HG03108 (cell line): ENCODE data around the gene ULK2.

Experiments used
- ATAC-seq: cut with Tn5 transposase; IDR thresholded peaks from one replicate; pipeline ENCODE4 v1.9.1; 2021; ENCODE audit warnings: moderate library complexity; ENCODE audit not compliant: unreplicated experiment

ULK2 gene

DNA sequence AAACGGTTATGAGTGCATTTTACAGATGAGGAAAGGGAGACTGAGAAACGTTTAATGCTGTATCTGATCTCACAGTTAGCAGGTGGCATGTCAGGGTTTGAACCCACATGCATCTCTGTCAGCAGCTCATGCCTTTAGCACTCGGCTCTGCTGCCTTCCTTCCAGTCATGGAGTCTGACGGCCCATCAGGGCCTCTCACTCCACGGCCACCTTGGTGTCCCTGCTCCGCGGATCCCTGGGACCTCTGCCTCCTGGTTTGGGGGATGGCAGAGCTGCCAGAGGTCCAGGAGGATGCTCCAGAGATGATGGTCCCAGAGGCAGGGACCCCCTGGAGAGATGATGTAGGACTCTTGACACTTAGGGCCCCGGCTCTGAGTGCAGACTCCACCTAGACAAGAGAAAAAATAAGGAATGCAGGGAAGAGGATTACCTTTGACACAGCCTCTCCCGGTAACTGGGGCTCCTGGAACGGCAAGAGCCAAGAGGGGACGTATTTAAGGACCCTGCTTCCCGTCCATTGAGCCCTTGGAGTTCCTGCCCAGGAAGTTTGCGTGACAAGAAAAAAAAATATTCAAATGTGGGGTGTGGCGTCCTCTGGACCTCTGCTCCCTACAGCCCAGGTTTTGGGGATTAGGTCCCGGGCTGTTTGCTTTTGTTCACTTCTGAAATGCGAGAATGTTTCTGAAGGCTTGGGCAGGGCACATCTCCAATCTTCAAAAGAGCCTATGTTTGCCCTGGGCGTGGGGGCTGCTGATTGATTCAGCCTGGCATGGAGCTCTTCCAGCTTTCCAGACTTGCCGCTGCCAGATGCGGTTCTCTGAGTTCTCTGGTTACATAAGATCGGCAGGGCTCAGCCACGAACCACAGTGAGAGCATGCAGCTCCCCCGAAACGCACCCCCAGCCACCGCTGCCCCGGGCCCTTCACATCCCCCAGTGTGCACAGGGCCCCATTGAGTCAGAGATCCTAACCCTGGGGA, 119.6 kb downstream of the ULK2 start, which contains the start of gene ALDH3A1:
ALDH3A1 (minus strand) TSS at position 470 of the 978 bp plus-strand sequence. CDS start 3,169 bp downstream, outside the sequence.
- ATAC-seq: no peak

DNA sequence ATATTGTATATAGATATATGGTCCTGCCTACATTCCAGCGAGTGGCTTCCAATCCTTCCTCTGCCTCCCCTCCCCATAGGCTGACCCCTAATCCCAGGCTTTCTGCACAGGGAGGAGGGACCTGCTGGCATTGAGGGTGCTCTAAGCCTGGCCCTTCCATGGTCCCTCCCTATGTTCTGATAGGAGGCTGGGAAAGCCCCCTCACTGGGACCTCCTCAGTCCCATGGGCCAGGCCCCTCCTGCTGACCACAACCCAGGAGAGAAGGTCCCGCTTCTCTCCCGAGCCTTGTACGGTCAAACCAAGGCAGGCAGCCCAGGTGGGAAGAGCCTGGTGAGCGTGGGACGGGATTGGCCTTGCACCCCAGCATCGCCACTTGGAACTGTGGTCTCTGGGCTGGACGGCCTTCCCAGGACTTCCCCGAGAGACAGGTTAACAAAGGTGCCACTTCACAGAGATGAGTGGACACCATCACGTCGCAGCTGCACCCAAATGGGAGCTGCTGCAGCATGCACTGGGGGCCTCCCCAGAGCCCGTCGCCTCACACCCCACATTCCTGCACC, 120.5 kb downstream of the ULK2 start:
- ATAC-seq: no peak

DNA sequence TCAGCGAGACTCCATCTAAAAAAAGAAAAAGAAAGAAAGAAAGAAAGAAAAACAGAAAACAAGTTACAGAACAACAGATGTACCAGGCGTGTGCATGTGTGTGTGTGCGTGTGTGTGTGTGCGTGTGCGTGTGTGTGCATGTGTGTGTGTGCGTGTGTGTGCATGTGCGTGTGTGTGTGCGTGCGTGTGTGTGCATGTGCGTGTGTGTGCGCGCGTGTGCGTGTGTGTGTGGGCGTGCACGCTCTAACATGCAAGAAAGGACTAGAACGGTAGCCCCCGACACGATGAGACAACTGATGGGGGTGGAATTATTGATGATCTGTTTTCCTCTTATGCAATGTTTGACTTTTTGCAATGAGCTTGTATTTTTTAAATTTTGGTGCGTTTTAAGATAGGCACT, 121.2 kb downstream of the ULK2 start:
- ATAC-seq: no peak

DNA sequence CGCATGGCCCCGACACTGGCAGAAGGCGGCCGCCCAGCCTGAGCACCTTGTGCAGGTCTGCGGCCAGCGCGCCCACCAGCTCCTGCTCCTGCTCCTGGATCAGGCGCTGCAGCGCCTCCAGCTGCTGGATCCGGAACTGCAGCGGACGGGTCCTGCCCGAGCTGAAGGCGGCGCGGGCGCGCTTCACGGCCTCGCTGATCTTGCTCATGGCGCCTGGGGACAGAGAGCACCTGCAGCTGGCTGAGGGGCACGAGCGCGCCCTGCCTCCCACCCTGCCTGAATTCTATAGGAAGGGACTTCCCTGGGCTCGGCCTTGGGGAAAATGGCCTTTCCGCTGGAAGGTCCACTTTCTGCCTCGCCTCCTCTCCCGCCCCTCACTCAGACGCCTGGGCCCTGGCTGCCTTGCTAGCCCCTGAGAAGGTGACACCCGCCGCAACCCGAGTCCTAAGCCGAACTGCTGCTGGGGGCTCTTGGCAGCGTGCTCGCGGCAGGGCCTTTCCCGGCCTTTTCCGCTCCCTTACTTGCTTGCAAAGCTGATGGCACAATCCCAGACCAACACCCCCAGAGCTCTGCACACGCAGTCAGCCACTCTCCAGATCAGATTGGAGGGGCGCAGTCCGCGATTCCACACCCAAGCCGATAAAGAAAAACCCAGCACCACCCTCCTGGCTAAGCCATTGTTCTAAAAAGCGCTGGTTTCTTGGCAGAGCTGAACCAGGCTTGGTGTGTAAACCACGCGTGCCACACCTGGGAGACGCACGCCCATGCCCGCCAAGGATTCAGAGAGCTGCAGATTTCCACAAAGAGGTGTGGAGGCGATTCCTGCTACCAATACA, 122.6 kb downstream of the ULK2 start:
- ATAC-seq: no peak

DNA sequence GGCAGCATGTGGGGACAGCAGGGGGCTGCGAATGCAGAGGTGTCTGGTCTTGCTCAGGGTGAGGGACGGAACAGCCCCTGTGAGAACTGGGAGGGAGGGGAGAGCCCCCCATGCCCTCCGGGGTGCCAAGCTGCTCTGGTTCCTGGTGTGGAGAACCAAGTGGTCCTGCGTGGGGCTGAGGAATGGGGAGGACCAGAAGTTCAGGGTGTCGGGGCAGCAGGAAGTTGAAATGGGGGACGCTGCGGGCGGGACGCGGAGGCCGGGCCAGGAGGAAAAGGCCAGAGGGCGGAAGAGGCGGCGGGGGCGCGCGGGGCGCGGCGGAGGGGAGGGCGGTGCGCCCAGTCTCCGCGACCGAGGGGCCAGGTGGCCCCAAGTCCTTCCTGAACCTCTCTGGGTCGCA, 123.2 kb downstream of the ULK2 start:
- ATAC-seq: no peak

DNA sequence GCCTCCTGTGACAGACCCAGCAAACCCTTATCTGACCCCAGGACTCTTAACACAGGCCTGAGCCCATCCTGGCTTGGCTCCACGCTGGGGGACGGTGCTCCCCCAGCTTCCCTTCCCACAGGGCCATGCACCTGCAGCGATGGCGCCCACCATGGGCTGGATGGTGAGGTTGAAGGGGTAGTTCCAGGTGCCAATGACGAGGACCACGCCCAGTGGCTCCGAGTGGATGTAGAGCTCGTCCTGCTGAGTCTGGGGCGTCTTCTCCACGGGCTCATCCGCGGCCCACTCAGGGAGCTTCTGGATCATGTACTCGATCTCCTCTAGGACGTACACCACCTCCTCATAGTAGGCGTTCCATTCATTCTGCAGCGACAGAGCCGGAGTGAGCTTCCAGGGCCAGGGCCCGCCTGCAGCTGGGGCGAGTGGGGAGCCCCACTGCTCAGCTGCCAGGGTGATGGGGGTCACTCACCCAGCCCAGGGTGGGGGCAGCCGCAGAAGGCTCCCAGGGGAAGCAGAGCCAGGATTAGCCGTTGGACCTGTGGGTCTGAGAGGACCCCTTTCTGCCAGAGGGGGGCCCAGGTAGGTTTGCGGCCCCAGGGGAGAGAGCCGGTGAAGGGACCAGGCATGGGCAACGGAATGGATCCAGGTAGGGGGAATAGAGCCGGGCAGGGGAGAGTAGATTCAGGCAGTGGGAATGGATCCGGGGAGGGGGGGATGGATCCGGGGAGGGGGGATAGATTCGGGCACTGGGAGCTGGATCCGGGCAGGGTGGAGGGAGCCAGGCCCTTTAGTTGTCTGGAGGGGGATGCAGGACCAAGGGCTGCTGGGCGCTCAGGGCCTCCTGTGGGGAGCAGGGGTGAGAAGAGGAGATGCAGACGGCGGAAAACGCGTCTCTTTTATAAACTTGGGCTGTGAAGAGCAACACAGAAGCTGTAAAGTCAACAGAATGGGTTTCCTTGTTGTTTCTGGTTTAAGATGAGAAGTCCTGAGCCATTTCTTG, 124.3 kb downstream of the ULK2 start:
- no peak for ATAC-seq

DNA sequence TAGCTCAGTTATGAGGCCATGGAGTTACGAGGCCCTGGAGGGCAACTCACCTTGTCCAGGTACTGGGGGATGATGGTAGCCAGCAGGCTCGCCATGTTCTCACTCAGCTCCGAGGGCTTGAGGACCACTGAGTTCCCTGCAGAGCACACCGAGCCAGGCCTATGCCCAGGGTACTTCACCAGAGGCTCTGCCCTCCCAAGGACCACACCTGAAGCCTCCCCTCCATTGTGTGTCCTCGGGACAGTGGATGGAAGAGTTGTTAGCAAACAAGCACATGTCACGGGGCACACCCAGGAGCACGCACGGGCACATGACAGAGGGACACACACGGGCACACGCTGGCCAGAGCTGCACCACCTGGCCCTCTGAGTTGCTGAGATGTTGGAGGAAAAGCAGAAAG, 125.2 kb downstream of the ULK2 start:
- no peak for ATAC-seq

DNA sequence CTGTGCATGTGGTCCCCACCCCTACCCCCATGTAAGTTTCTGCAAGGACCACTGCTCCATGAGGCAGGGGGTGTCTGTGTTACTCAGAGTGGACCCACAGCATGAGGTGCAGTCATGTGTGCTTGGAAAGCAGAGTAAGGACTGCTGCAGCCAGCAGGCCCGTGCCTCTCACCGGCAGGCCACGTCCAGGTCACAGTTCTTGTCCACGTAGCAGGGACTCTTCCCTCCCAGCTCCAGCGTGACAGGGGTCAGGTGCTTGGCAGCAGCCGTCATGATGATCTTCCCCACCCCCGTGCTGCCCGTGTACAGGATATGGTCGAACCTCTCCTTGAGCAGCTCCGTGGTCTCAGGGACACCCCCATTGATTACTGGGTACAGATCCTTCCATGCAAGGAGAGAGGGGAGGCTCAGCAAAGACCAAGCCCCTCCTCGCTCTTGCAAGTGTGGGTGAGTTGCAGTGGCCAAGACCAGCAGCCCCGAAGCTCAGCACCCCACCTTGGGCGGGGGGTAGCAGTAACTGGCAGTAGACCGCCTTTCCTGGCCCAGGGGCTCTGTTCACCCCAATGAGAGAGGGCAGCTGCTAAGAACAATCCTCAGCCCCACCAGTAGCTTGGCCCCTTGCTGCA, 125.8 kb downstream of the ULK2 start:
- ATAC-seq: no peak

DNA sequence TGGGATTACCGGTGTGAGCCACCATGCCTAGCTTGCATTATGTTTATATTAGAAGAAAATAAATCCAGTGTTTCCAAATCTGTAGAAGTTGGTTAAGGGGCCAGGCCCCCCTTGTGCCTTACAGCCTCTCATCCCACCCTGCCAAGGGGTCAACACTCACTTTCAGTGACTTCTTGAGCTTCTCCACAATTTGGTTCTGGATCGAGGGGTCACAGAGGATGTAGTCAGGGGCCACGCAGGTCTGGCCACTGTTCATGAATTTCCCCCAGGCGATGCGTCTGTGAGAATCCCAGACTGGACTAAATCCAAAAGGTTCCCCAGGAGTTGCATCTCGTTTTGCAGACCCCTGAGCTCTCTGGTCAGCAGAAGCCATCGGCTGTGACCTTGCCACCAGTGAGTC, 126.8 kb downstream of the ULK2 start:
- ATAC-seq: no peak

DNA sequence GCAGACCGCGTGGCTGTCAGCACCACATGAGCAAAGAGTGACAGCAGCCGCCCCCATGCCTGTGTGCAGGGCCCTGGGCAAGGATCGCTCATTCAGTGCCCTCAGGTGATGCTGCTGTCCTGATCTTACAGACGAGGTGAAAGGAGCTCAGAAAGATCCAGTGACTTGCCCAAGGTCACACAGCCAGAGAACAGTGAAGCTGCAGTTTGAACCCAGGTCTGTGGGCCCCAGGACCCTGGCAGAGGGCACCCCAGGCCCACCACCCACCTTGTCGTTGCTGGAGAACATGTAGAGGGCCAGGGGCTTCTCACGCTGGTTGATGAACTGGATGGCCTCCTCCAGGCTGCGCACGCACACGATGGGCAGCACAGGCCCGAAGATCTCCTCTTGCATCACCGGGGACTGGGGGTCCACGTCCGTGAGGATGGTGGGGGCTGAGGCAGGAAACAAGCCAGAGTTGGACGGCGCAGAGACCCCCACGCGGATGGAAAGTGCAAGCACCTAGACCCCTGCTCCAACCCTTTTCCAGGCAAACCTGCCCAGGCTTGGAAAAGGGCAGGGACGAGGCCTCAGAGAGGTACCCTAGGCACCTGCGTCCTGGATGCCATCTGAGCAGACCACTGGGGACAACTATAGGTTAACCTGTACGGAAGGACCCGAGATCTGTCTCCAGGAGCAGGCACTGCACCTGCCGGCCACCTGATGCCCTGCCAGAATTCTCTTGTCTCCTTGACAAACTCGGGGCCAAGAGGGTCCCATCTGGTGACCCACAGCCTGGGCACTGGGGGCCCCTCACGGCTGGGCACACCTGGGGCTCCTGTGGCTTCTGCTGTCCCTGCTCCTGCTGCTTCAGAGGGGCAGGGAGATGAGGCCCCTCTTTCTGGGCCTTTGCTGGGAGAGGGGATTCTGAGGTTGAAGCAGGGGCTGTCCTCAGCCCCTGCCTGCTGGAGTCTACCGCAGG, 128.2 kb downstream of the ULK2 start:
- no peak for ATAC-seq

DNA sequence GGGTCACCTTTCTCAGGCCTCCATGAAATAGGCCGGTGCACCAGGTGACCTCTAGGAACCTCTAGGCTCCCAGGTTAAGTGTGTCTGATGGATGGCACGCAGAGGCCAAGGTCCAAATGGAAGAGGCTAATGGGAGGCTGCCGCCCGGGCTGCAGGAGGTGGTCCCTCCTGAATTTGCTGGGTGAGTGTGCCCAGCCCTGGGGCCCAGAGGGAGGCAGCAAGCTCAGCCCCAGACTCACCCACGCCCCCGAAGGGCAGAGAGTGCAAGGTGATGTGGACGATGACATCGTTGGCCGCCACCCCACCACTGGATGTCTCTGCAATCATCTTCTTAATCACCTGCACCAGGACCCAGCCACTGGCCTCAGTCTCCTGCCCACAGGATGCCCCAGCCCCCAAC, 129.0 kb downstream of the ULK2 start:
- no peak for ATAC-seq

DNA sequence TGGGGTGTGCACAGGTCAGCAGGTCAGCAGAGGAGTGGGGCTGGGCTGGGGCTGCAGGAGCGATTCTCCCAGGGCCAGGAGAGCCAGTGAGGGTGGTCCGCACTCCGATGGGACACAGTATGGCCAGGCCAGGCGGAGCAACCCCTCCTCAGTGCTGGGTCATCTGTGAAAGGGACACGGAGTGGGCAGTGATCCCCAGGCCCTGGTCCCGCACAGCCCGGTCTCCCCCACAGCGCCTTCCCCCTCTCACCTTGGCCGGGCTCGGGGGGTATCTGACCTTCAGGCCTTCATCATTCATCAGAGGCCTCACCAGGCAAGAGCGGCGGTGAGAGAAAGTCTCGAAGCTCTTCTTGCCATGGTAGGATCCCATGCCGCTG, 129.7 kb downstream of the ULK2 start:
- ATAC-seq: no peak

DNA sequence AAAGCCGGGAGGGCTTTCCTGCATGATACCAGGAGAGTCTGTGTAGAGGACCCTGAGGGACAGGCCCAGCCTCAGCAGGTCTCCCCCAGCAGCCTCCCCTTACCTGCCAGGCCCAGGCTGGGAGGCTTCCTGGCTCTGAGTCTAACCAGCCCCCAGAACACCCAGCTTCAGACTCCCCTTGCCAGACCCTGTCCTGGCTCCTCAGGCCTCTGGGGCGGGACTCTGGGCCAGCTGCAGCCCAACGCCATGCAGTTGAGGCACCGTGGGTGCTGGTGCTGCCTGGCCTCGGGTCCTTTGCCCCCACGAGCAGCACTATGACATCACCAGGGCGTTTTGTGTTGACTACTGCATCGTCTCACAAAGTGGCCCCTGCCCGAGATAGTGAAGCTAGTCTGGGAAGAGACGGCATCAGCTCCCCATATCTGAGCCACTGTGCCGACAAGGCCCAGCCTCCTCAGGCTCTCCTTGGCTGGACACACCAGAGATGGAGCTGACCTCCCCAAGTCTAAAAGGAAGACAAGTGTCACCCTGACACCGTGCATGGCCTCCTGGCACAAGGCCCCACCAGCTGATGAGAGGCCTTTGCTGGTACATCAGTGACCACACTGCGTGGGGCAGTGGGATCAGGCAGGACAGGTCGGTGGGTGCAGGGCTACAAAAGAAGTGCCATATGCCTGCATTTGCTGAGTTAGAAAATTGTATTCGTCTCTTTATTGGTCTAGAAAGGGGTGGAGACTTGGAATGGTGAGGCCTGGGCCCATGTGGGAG, 130.2 kb downstream of the ULK2 start:
- ATAC-seq: no peak

DNA sequence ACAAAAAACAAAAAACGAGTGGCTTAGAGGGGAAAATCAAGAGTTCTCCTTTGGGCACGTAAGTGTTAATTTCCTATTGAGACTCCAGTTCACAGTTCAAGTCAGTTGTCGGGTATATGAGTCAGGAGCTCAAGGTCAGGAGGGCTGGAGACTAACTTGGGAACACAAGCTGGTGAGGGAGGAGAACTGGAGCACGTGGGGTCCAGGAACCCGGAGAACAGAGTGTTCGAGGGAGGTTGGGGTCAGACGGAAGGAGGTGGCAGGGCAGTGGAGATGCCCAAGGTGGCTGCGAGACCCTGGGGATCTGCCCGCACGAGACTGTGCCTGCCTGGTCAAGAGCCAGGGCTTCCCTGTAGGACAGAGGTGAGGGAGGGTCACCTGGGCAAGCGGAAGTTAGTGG, 131.7 kb downstream of the ULK2 start:
- ATAC-seq: no peak

DNA sequence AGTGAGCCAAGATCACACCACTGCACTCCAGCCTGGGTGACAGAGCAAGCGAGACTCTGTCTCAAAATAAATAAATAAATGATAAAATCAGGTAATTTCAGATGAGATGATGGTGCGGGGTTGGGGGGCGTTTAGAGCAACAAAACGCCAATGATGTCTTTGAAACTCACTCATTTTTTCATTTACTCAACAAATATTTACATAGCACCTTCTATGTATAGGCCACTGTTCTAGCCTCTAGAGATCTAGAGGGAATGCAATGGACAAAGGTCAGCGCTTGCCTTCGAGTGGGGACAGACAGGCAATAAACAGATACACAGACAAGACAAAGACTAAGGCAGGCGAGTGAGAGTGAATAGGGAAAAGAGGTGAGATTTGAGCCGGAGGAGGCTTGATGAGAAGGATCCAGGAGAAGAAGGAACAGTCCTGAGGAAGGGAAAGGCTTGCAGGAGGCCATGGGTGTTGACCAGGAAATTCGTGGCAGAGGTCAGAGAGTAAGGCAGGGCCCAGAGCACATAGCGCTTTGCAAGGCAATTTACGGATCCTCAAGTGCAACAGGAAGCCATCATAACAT, 133.7 kb downstream of the ULK2 start:
- ATAC-seq: no peak

DNA sequence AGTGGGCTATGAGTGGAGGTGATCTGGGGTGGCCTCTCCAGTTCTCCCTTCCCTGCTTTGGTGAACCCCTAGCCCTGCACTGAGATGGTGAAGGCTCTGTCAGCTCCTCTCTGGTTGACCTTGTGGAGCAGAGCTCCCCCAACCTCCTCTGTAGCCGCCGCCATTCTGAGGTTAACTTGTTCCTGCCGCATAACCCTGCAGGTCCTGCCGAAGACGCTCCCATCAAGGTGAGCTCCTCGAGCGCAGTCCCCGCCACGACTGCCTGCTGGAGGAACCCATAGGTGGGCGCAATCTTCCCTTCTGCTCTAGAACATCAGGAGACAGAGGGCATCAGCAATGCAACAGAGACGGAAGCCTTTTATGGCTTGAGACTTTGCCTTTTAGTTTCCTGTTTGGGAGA, 136.1 kb downstream of the ULK2 start:
- ATAC-seq: no peak

DNA sequence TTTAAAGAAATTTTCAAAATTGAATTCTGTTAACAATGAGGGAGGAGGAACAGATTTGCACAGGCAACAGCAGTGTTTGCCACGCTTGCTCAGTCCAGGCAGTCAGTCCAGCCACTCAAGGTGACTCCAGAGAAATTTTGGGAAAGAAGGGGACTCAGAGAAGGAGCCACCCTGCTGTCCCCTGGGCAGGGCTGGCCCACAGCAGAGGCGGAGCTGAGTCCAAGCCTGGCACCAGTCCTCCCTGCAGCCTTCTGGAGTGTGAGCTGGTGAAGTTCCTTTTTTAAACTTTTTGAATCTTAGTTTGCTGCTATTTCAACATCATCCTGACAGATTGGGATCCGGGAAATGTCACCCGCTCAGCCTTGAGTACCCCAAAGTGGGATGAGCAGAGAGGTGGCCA, 136.9 kb downstream of the ULK2 start:
- ATAC-seq: no peak

DNA sequence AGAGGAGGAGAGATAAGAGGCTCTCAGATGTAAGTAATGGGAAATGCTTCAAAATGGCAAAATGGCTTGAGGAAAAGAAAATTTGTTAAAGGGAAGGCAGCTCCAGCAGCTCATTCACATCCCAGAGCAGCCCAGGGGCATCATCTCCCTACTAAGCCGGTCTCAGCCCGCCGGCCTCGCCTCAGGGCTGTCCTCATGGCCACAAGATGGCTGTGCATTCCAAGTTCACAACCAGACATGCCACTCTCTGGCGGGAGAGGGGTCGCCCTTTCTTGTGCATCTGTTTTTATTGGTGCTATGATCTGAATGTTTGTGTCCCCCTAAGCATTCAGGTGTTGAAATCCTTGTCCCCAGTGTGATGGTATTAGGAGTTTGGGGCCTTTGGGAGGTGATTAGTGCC, 137.8 kb downstream of the ULK2 start:
- ATAC-seq: no peak
